NT2/D1 (cell line): Measurements from ENCODE around the gene STXBP6.

Experiments
- YY1 ChIP-seq: IDR thresholded peaks from 2 replicates; pipeline ENCODE4 v1.6.1; 2011; ENCODE audit not compliant: insufficient read length, insufficient read depth
- ZNF274 ChIP-seq: IDR thresholded peaks from 2 replicates; pipeline ENCODE4 v1.6.1; 2011; ENCODE audit warnings: mild to moderate bottlenecking, low read depth, low read length

DNA sequence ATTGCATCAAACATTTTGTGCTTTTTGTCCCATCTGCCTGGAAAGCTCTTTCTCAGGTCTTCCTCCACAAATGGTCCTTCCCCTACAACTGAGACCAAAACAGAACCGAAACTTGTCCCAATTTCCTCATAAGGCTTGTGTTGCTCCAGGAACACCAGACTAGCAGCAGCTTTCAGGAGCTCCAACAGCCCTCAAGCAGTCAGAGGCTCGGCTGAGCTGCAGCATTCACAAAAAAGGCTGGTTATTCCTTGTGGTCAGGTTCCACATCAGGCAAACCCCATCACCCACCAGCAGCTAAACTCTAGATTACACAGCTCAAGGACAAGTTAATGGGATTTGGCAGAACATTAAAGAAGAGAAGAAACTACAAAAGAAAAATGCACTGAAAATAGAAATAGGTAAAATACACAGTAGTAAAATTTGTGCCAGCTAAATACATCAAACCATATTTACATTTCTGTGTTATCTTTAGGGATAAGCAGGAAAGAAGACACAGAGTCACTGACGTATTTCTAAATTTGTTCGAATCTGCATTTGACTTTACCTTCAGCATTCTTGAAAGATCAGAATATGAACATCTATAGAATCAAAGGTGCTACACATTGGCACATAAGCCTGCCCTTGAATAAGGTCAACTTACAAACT lies 141.2 kb downstream of the STXBP6 start:
- TF ChIP-seq ZNF274: no peak
- no peak for TF ChIP-seq YY1
